HCT116 (cell line): Measurements from ENCODE around the gene EIF4E1B. TPM values are rescaled to one million over a fixed set of nuclear protein-coding genes. Genes with fewer than 3 reads are reported as not detected.

ENCODE experiments used
- ATAC-seq: fragments of 200-7000 bp; cut with Tn5 transposase; 2 replicates; pipeline ENCODE4 v1.9.1; 2020; ENCODE audit warnings: mild to moderate bottlenecking, moderate library complexity
- BruUV-seq: library from RNA; stranded (reverse); fragments of 400-500 nt; replicated peaks from 2 replicates; lab custom pipeline; 2021; lab: Mats Ljungman, UMichigan
- CTCF ChIA-PET: fragments of 300-600 bp; sonication (Branson Sonifier 250); formaldehyde crosslinking; loops from one replicate; lab custom pipeline; 2021; ENCODE audit warnings: antibody characterized with exemption; lab: Charles Lee
- POLR2A ChIA-PET: fragments of 300-600, 350-600 bp; sonication (Branson Sonifier 250); formaldehyde crosslinking; loops from one replicate; lab custom pipeline; 2021; ENCODE audit warnings: antibody characterized with exemption; lab: Charles Lee
- RAD21 ChIA-PET, 2 experiments: fragments of 300-600 bp; sonication (Branson Sonifier 250); formaldehyde crosslinking; loops; one replicate each; lab custom pipeline; 2023; ENCODE audit warnings: low total read pairs in 2 of 2; ENCODE audit not compliant: uncharacterized antibody in 2 of 2, unreplicated experiment in 2 of 2, low non-redundant PET in 1 of 2; lab: Charles Lee
- DNase-seq: peaks from one replicate; pipeline ENCODE4 v3.0.0-alpha.2; 2010; ENCODE audit warnings: low read depth, low spot score
- H2AFZ ChIP-seq: fragments of 200-600 bp; shearing (Covaris generic), sonication (generic); 2 replicates; pipeline ENCODE4 v1.6.1; 2017; ENCODE audit warnings: low read depth, mixed run types, mixed read lengths, antibody characterized with exemption, low read length; ENCODE audit not compliant: poor library complexity, severe bottlenecking
- H3K27ac ChIP-seq: 2 replicates; pipeline ENCODE4 v1.5.1; 2012; ENCODE audit warnings: low read depth, low read length
- H3K27me3 ChIP-seq: fragments of 200-600 bp; sonication (generic); 2 replicates; pipeline ENCODE4 v1.6.1; 2016; ENCODE audit warnings: mixed run types, low read length, mixed read lengths; ENCODE audit not compliant: insufficient read depth
- H3K36me3 ChIP-seq, 2 experiments: fragments of 200-500 bp in 1 of 2; fragments of 200-600 bp in 1 of 2; sonication (Bioruptor generic) in 1 of 2; sonication (generic) in 1 of 2; 2 replicates each; pipeline versions ENCODE4 v1.5.1 to v1.6.1; 2014 to 2016; ENCODE audit warnings: low read length in 2 of 2, inconsistent platforms in 1 of 2, mixed read lengths in 1 of 2, mixed run types in 1 of 2; ENCODE audit not compliant: insufficient read depth in 2 of 2, control insufficient read depth in 1 of 2
- H3K4me1 ChIP-seq, 2 experiments: fragments of 200-600 bp in 1 of 2; sonication (generic) in 1 of 2; 2 replicates each; pipeline versions ENCODE4 v1.5.1 to v1.6.1; 2012 to 2017; ENCODE audit warnings: low read length in 2 of 2, inconsistent platforms in 1 of 2, mild to moderate bottlenecking in 1 of 2, mixed read lengths in 1 of 2, mixed run types in 1 of 2, moderate library complexity in 1 of 2; ENCODE audit not compliant: insufficient read depth in 2 of 2, control insufficient read depth in 1 of 2
- H3K4me2 ChIP-seq: fragments of 200-600 bp; sonication (generic); 2 replicates; pipeline ENCODE4 v1.6.1; 2017; ENCODE audit warnings: mixed run types, low read length, mixed read lengths
- H3K4me3 ChIP-seq, 2 experiments: fragments of 200-600 bp in 1 of 2; sonication (generic) in 1 of 2; replicated peaks in 1 of 2; 2 replicates each; pipeline ENCODE4 v1.5.1; 2011 to 2016; ENCODE audit warnings: low read length in 2 of 2, control low read depth in 1 of 2, low read depth in 1 of 2, mild to moderate bottlenecking in 1 of 2, mixed read lengths in 1 of 2, mixed run types in 1 of 2
- H3K79me2 ChIP-seq: fragments of 200-600 bp; sonication (generic); 2 replicates; pipeline ENCODE4 v1.6.1; 2017; ENCODE audit warnings: mild to moderate bottlenecking, mixed run types, low read length, moderate library complexity, mixed read lengths; ENCODE audit not compliant: insufficient read depth
- H3K9ac ChIP-seq: fragments of 200-600 bp; sonication (generic); 2 replicates; pipeline ENCODE4 v1.6.1; 2016; ENCODE audit warnings: low read length, mixed read lengths
- H3K9me2 ChIP-seq: fragments of 200-600 bp; sonication (generic), shearing (Covaris generic); 2 replicates; pipeline ENCODE4 v1.6.1; 2017; ENCODE audit warnings: mixed run types, mild to moderate bottlenecking, moderate library complexity; ENCODE audit not compliant: insufficient read depth
- H3K9me3 ChIP-seq, 2 experiments: fragments of 200-500 bp in 1 of 2; fragments of 200-600 bp in 1 of 2; sonication (Bioruptor generic) in 1 of 2; sonication (generic) in 1 of 2; 2 replicates each; pipeline ENCODE4 v1.6.1; 2014 to 2017; ENCODE audit warnings: low read length in 2 of 2, mixed read lengths in 2 of 2, inconsistent platforms in 1 of 2, low read depth in 1 of 2, mild to moderate bottlenecking in 1 of 2, mixed run types in 1 of 2, moderate library complexity in 1 of 2; ENCODE audit not compliant: control insufficient read depth in 1 of 2, insufficient read depth in 1 of 2
- H4K20me1 ChIP-seq: fragments of 200-600 bp; sonication (generic), shearing (Covaris generic); 2 replicates; pipeline ENCODE4 v1.6.1; 2017; ENCODE audit warnings: mixed run types, mild to moderate bottlenecking, moderate library complexity; ENCODE audit not compliant: insufficient read depth
- EGR1 ChIP-seq: IDR thresholded peaks from 2 replicates; pipeline ENCODE4 v1.6.1; 2012; ENCODE audit warnings: low read depth
- ELF1 ChIP-seq: IDR thresholded peaks from 2 replicates; pipeline ENCODE4 v1.6.1; 2012; ENCODE audit warnings: low read depth, borderline replicate concordance
- FOSL1 ChIP-seq: IDR thresholded peaks from 2 replicates; pipeline ENCODE4 v1.6.1; 2012; ENCODE audit warnings: low read depth
- JUND ChIP-seq: IDR thresholded peaks from 2 replicates; pipeline ENCODE4 v1.6.1; 2012
- POLR2A ChIP-seq: IDR thresholded peaks from 2 replicates; pipeline ENCODE4 v1.7.0; 2011; ENCODE audit warnings: borderline replicate concordance; ENCODE audit not compliant: insufficient read depth, insufficient read length; ENCODE audit errors: extremely low read depth
- RAD21 ChIP-seq: IDR thresholded peaks from 2 replicates; pipeline ENCODE4 v1.6.1; 2012; ENCODE audit warnings: low read depth, mild to moderate bottlenecking
- REST ChIP-seq: IDR thresholded peaks from 2 replicates; pipeline ENCODE4 v1.6.1; 2012; ENCODE audit warnings: low read depth
- SIN3A ChIP-seq: IDR thresholded peaks from 2 replicates; pipeline ENCODE4 v1.6.1; 2012; ENCODE audit warnings: low read depth
- SP1 ChIP-seq: IDR thresholded peaks from 2 replicates; pipeline ENCODE4 v1.6.1; 2012; ENCODE audit warnings: low read depth
- ZNF274 ChIP-seq: fragments of 200-500 bp; sonication (Bioruptor generic); IDR thresholded peaks from 2 replicates; pipeline ENCODE4 v1.6.1; 2014; ENCODE audit warnings: mild to moderate bottlenecking, low read depth, low read length, inconsistent platforms
- intact Hi-C: fragments of 100-400 bp; cut with micrococcal nuclease; formaldehyde crosslinking; loops from 2 replicates; pipeline ENCODE4 v1.10.0; 2022
- total RNA-seq: library from RNA; stranded (reverse); gene quantifications from one replicate; pipeline ENCODE4 v1.2.1, GENCODE V29; 2021; ENCODE audit not compliant: unreplicated experiment
- TF ChIP-seq, protein P1 (sequence below): IDR thresholded peaks from 2 replicates; pipeline ENCODE4 v1.6.1; 2011; ENCODE audit warnings: mild to moderate bottlenecking, low read length, moderate library complexity; ENCODE audit not compliant: insufficient replicate concordance; ENCODE audit errors: extremely low read depth

Gene EIF4E1B
- total RNA-seq, 1 experiment from 2014 or later, result 0.07 TPM

- Histone ChIP-seq H3K27ac (no peak overlapping the region), H3K9ac (no peak overlapping the region), H3K4me3 (no peak overlapping the region), H4K20me1 (no peaks in the 10 kb centered on the region)
- TF ChIP-seq SP1 (no peak), JUND (no peak), RAD21 (no peak), FOSL1 (no peak), POLR2A (no peak), SIN3A (no peak), ZNF274 (no peak), ELF1 (no peak), REST (no peak), EGR1 (no peak)
- TF ChIP-seq, protein P1, sequence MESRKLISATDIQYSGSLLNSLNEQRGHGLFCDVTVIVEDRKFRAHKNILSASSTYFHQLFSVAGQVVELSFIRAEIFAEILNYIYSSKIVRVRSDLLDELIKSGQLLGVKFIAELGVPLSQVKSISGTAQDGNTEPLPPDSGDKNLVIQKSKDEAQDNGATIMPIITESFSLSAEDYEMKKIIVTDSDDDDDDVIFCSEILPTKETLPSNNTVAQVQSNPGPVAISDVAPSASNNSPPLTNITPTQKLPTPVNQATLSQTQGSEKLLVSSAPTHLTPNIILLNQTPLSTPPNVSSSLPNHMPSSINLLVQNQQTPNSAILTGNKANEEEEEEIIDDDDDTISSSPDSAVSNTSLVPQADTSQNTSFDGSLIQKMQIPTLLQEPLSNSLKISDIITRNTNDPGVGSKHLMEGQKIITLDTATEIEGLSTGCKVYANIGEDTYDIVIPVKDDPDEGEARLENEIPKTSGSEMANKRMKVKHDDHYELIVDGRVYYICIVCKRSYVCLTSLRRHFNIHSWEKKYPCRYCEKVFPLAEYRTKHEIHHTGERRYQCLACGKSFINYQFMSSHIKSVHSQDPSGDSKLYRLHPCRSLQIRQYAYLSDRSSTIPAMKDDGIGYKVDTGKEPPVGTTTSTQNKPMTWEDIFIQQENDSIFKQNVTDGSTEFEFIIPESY, result no peak
- TF ChIP-seq, all 23 proteins: peak for 0
- Histone ChIP-seq H3K9me3 (no peaks in the 10 kb centered on the region), H2AFZ (no peak overlapping the region), H3K9me2 (no peaks in the 10 kb centered on the region), H3K4me1 (peaks cover 25 to 46% of the 10 kb centered on the region in 2 experiments), H3K36me3 (no peaks in the 10 kb centered on the region), H3K27me3 (no peaks in the 10 kb centered on the region), H3K79me2 (peaks cover 15% of the 10 kb centered on the region; the same call in 1 of the 2 replicates), H3K4me2 (no peak overlapping the region)
- DNase-seq (no peak), ATAC-seq (no peak)
- no TSS peak for BruUV-seq
- POLR2A ChIA-PET, result interaction anchor here (0.9 kb wide), 1 partner anchor 34 kb away, joined by 3 read pairs; the partner anchor contains the start of gene TSPAN17
- CTCF ChIA-PET, result no interaction called here
- RAD21 ChIA-PET, result no interaction called here
- intact Hi-C loops, result no loop called here
These were observed 17.6 kb upstream of the EIF4E1B start for GRCh38 chr5:176612855-176613254.
